K562 (cell line): ENCODE data around the gene FARP2. TPM values are rescaled to one million over a fixed set of nuclear protein-coding genes. Genes with fewer than 3 reads are reported as not detected.

Source experiments
- ATAC-seq: fragments of 200-7000 bp; cut with Tn5 transposase; 3 replicates; pipeline ENCODE4 v1.9.1; 2020; ENCODE audit warnings: moderate library complexity
- BruUV-seq: library from RNA; stranded (reverse); fragments of 400-500 nt; replicated peaks from 2 replicates; lab custom pipeline; 2021; lab: Mats Ljungman, UMichigan
- CTCF ChIA-PET: fragments of 300-600 bp; formaldehyde crosslinking; extraction: SDS; loops from one replicate; lab custom pipeline; 2021; ENCODE audit warnings: low intra/inter-chr PET ratio; lab: Yijun Ruan, JAX
- POLR2A ChIA-PET: fragments of 300-600, 350-650 bp; sonication (Branson Sonifier 250); formaldehyde crosslinking; extraction: SDS; loops from one replicate; lab custom pipeline; 2021; ENCODE audit warnings: antibody characterized with exemption, inconsistent platforms; lab: Yijun Ruan, JAX
- DNase-seq, 4 experiments: peaks; one replicate each; pipeline versions ENCODE4 v3.0.0 to v3.0.0-alpha.2; 2011 to 2018; ENCODE audit warnings: low spot score in 3 of 4, mixed read lengths in 3 of 4; ENCODE audit errors: extremely low read depth in 1 of 4
- FAIRE-seq: peaks from 2 replicates; lab custom pipeline; 2011; peaks lifted over from hg19 to GRCh38; lab: Jason Lieb, UNC
- H2AFZ ChIP-seq: 2 replicates; pipeline ENCODE4 v1.6.0; 2011; ENCODE audit warnings: low read depth, low read length, control low read depth, inconsistent platforms
- H3K27ac ChIP-seq: fragments of 200-600 bp; 3 replicates; pipeline ENCODE4 v1.8.0; 2011; ENCODE audit warnings: low read depth, mild to moderate bottlenecking, control low read depth, inconsistent platforms, low read length, moderate library complexity, mixed read lengths; ENCODE audit errors: extremely low read depth
- H3K27me3 ChIP-seq, 2 experiments: fragments of 300-600 bp in 1 of 2; 2 replicates in 1 of 2; 3 replicates in 1 of 2; pipeline versions ENCODE4 v1.6.0 to v1.8.0; 2011; ENCODE audit warnings: inconsistent platforms in 2 of 2, low read length in 2 of 2, mild to moderate bottlenecking in 1 of 2, mixed read lengths in 1 of 2, moderate library complexity in 1 of 2; ENCODE audit not compliant: control insufficient read depth in 2 of 2, insufficient read depth in 2 of 2
- H3K36me3 ChIP-seq: fragments of 300-600 bp; 3 replicates; pipeline ENCODE4 v1.8.0; 2011; ENCODE audit warnings: mild to moderate bottlenecking, low read length, inconsistent platforms; ENCODE audit not compliant: control insufficient read depth, insufficient read depth
- H3K4me1 ChIP-seq, 2 experiments: fragments of 200-600 bp in 1 of 2; replicated peaks in 1 of 2; 2 replicates in 1 of 2; 3 replicates in 1 of 2; pipeline versions ENCODE4 v1.5.1 to v1.8.0; 2011; ENCODE audit warnings: inconsistent platforms in 2 of 2, low read length in 2 of 2, mild to moderate bottlenecking in 1 of 2, mixed read lengths in 1 of 2, moderate library complexity in 1 of 2; ENCODE audit not compliant: control insufficient read depth in 2 of 2, insufficient read depth in 2 of 2
- H3K4me2 ChIP-seq: 2 replicates; pipeline ENCODE4 v1.6.1; 2011; ENCODE audit warnings: low read length, control low read depth, inconsistent platforms, mixed read lengths; ENCODE audit not compliant: insufficient read depth
- H3K4me3 ChIP-seq: fragments of 200-600 bp; sonication (generic), shearing (Covaris generic); 2 replicates; pipeline ENCODE4 v1.5.1; 2016; ENCODE audit warnings: control low read depth, inconsistent platforms
- H3K79me2 ChIP-seq: fragments of 200-600 bp; 3 replicates; pipeline ENCODE4 v1.8.0; 2011; ENCODE audit warnings: low read length, inconsistent platforms; ENCODE audit not compliant: control insufficient read depth, insufficient read depth
- H3K9ac ChIP-seq, 2 experiments: 2 replicates each; pipeline versions ENCODE4 v1.6.0 to v1.6.1; 2011; ENCODE audit warnings: low read depth in 2 of 2, low read length in 2 of 2, control low read depth in 1 of 2, inconsistent platforms in 1 of 2, mild to moderate bottlenecking in 1 of 2, mixed read lengths in 1 of 2; ENCODE audit not compliant: insufficient read depth in 1 of 2
- H3K9me1 ChIP-seq: one replicate; pipeline ENCODE4 v1.6.0; 2011; ENCODE audit warnings: inconsistent platforms, mild to moderate bottlenecking, low read length, moderate library complexity; ENCODE audit not compliant: control insufficient read depth, insufficient read depth
- H3K9me3 ChIP-seq: replicated peaks from 2 replicates; pipeline ENCODE4 v1.5.1; 2011; ENCODE audit warnings: low read depth, low read length, inconsistent platforms; ENCODE audit not compliant: control insufficient read depth, insufficient read depth
- H4K20me1 ChIP-seq: replicated peaks from 2 replicates; pipeline ENCODE4 v1.6.1; 2011; ENCODE audit warnings: low read length, inconsistent platforms, mixed read lengths; ENCODE audit not compliant: control insufficient read depth, insufficient read depth
- CEBPG ChIP-seq, 3 experiments: fragments of 200-800 bp in 1 of 3; sonication (Bioruptor generic) in 1 of 3; sonication (generic) in 1 of 3; formaldehyde crosslinking in 1 of 3; IDR thresholded peaks in 2 of 3; conservative IDR thresholded peaks in 1 of 3; 2 replicates each; pipeline versions ENCODE4 v1.6.1 to v1.8.0; 2016 to 2022; ENCODE audit warnings: missing compliant biosample characterization in 2 of 3, missing genetic modification characterization in 2 of 3, mild to moderate bottlenecking in 1 of 3, missing genetic modification reagents in 1 of 3
- CREM ChIP-seq: IDR thresholded peaks from 2 replicates; pipeline ENCODE4 v1.6.1; 2014; ENCODE audit warnings: antibody characterized with exemption, low read depth
- DACH1 ChIP-seq: fragments of 450-650 bp; IDR thresholded peaks from 2 replicates; pipeline ENCODE4 v1.6.1; 2018; ENCODE audit not compliant: partially characterized antibody
- GATAD2B ChIP-seq: fragments of 450-650 bp; IDR thresholded peaks from 2 replicates; pipeline ENCODE4 v1.6.1; 2017; ENCODE audit warnings: mild to moderate bottlenecking, borderline replicate concordance
- KDM5B ChIP-seq: fragments of 200-600 bp; sonication (generic); IDR thresholded peaks from 2 replicates; pipeline ENCODE4 v1.6.1; 2012; ENCODE audit warnings: low read depth, mild to moderate bottlenecking, moderate library complexity, low read length, control low read depth, inconsistent platforms; ENCODE audit not compliant: insufficient replicate concordance
- MBD1 ChIP-seq: fragments of 250-450 bp; sonication (Bioruptor Pico); IDR thresholded peaks from 2 replicates; pipeline ENCODE4 v1.8.0; 2022; ENCODE audit warnings: inconsistent platforms
- PHB2 ChIP-seq: fragments of 450-650 bp; IDR thresholded peaks from 2 replicates; pipeline ENCODE4 v1.6.1; 2017; ENCODE audit warnings: low read depth
- RAD21 ChIP-seq, 2 experiments: fragments of 250-450 bp in 1 of 2; fragments of 450-650 bp in 1 of 2; sonication (Bioruptor Pico) in 1 of 2; formaldehyde crosslinking in 1 of 2; IDR thresholded peaks in 1 of 2; conservative IDR thresholded peaks in 1 of 2; 2 replicates each; pipeline versions ENCODE4 v1.4.0 to v1.8.0; 2020 to 2022; ENCODE audit warnings: mild to moderate bottlenecking in 2 of 2, moderate library complexity in 1 of 2
- TCF3 ChIP-seq: sonication (generic); formaldehyde crosslinking; IDR thresholded peaks from 2 replicates; pipeline ENCODE4 v1.4.0; 2020; ENCODE audit warnings: mild to moderate bottlenecking, missing genetic modification reagents
- WGBS: fragments of 100-300 bp; shearing (Covaris generic); methylation state at CpG from one replicate; pipeline ENCODE4 v1.1.6; 2016; ENCODE audit warnings: low coverage, mixed read lengths; ENCODE audit not compliant: insufficient coverage; ENCODE audit errors: missing lambda C conversion rate; 5-methylcytosine and 5-hydroxymethylcytosine counted together
- in situ Hi-C: fragments of 300-500 bp; cut with MboI; formaldehyde crosslinking; loops from 4 replicates; pipeline ENCODE4 v1.15.0; 2018; ENCODE audit warnings: inconsistent platforms, mixed read lengths
- intact Hi-C: fragments of 100-400 bp; cut with micrococcal nuclease; formaldehyde crosslinking; loops from 2 replicates; pipeline ENCODE4 v1.14.2; 2022
- polyA plus RNA-seq, 8 experiments: library from polyadenylated mRNA; depleted of rRNA in 4 of 8; stranded (reverse) in 5 of 8; unstranded in 3 of 8; fragments of >200 nt; fragmentation: Nextera tagmentation in 2 of 8; fragmentation: Illumina TruSeq in 1 of 8; extraction: Ambion mirVana in 2 of 8; extraction: Trizol in 1 of 8; gene quantifications; 2 replicates each; pipeline versions ENCODE4 v1.2.1 to v1.2.3, GENCODE V29; 2011 to 2014; ENCODE audit warnings: inconsistent platforms in 1 of 8, missing spikeins in 1 of 8
- total RNA-seq, 7 experiments: library from RNA; depleted of rRNA in 6 of 7; stranded (reverse); fragments of >200 nt in 6 of 7; fragmentation: Illumina TruSeq in 2 of 7; extraction: Trizol in 2 of 7; gene quantifications; 2 replicates each; pipeline versions ENCODE4 v1.2.1 to v1.2.3, GENCODE V29; 2011 to 2021; ENCODE audit warnings: low replicate concordance in 1 of 7
- TF ChIP-seq, protein P1 (sequence below): IDR thresholded peaks from 3 replicates; pipeline ENCODE4 v1.6.1; 2011; ENCODE audit warnings: borderline replicate concordance, mild to moderate bottlenecking, moderate library complexity; ENCODE audit not compliant: insufficient read length; ENCODE audit errors: extremely low read depth

Gene FARP2
- total and polyA plus RNA-seq, 9 of the 15 experiments (the other 6 are each of a cell fraction or from before 2014, with no cell fraction given), result 4.1 to 38.1 (median 21.1) TPM

DNA sequence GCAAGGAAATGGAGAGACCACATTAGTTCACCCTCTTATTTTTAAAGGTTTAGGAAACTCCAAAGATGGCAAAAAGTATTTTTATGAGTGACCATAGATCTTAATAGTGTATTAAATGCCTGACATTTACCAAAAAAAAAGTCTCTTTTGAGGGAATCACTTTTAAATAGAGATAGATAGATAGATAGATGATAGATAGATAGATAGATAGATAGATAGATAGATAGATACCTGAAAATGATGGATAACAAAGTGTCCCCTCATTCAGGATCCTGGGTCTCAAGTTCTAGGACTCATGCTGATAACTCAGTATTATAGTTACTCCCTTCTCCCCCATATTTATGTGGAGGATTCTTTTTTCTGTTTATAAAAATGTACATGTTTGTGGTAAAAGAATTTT is 52.8 kb downstream of the FARP2 start:
- H3K4me3 ChIP-seq, result no peak overlapping the region
- ATAC-seq (no peak), DNase-seq (no peak), FAIRE-seq (no peak)
- H4K20me1 ChIP-seq, result no peaks in the 10 kb centered on the region
- CTCF ChIA-PET, result no interaction called here
- no peak overlapping the region for H3K27ac ChIP-seq
- no peak overlapping the region for H3K4me2 ChIP-seq
- H2AFZ ChIP-seq, result no peak overlapping the region
- H3K9me1 ChIP-seq, result no peaks in the 10 kb centered on the region
- peak; percentile 38; the same call in 1 of the 2 replicates for TF ChIP-seq GATAD2B
- no peak for TF ChIP-seq RAD21 (CRISPR knock-in tag; conservative IDR thresholded peaks at IDR 0.05 in 1 of 2, IDR thresholded peaks at IDR 0.05 in 1 of 2)
- peak; percentile 91 for TF ChIP-seq DACH1
- TF ChIP-seq, all 486 proteins: peak for 2
- POLR2A ChIA-PET, result interaction anchor here (0.6 kb wide), 1 partner anchor 171 kb away, joined by 4 read pairs; no protein-coding TSS in a partner anchor
- intact Hi-C loops, result no loop called here
- in situ Hi-C loops, result no loop called here
- H3K4me1 ChIP-seq, result peaks cover 4 to 25% of the 10 kb centered on the region in 2 experiments; a peak in 4 of 5 replicates
- no TSS peak for BruUV-seq
- H3K9ac ChIP-seq, result no peak overlapping the region
- H3K9me3 ChIP-seq, result no peaks in the 10 kb centered on the region
- no peaks in the 10 kb centered on the region for H3K27me3 ChIP-seq
- peaks cover 31% of the 10 kb centered on the region; the same call in 2 of the 3 replicates for H3K36me3 ChIP-seq
- H3K79me2 ChIP-seq, result no peaks in the 10 kb centered on the region

GRCh38 chr2:241410739-241411176 is 54.7 kb downstream of the FARP2 start:
- WGBS, result 20% methylated on average over 7 of the region's 9 CpGs
- no peak for TF ChIP-seq TCF3 (CRISPR knock-in tag)
- 0 out of 2 replicates have a peak, but pooled peaks have one; percentile 15 for TF ChIP-seq CEBPG (CRISPR knock-in tag; IDR thresholded peaks at IDR 0.05)
- no peak for TF ChIP-seq CEBPG (tag; conservative IDR thresholded peaks at IDR 0.05 in 1 of 2, IDR thresholded peaks at IDR 0.05 in 1 of 2)
- TF ChIP-seq, protein P1, sequence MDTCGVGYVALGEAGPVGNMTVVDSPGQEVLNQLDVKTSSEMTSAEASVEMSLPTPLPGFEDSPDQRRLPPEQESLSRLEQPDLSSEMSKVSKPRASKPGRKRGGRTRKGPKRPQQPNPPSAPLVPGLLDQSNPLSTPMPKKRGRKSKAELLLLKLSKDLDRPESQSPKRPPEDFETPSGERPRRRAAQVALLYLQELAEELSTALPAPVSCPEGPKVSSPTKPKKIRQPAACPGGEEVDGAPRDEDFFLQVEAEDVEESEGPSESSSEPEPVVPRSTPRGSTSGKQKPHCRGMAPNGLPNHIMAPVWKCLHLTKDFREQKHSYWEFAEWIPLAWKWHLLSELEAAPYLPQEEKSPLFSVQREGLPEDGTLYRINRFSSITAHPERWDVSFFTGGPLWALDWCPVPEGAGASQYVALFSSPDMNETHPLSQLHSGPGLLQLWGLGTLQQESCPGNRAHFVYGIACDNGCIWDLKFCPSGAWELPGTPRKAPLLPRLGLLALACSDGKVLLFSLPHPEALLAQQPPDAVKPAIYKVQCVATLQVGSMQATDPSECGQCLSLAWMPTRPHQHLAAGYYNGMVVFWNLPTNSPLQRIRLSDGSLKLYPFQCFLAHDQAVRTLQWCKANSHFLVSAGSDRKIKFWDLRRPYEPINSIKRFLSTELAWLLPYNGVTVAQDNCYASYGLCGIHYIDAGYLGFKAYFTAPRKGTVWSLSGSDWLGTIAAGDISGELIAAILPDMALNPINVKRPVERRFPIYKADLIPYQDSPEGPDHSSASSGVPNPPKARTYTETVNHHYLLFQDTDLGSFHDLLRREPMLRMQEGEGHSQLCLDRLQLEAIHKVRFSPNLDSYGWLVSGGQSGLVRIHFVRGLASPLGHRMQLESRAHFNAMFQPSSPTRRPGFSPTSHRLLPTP, result no peak
- no peak for TF ChIP-seq KDM5B
- no peak for TF ChIP-seq PHB2
- no peak for TF ChIP-seq MBD1 (CRISPR knock-in tag)
- TF ChIP-seq CREM, result 0 out of 2 replicates have a peak, but pooled peaks have one; percentile 24

More at GRCh38 chr2:241410739-241411176, 54.7 kb downstream of the FARP2 start:
- H3K27ac ChIP-seq, result peak overlapping the region; percentile 82
- no peaks in the 10 kb centered on the region for H4K20me1 ChIP-seq
- H3K79me2 ChIP-seq, result no peaks in the 10 kb centered on the region
- H3K9me3 ChIP-seq, result no peaks in the 10 kb centered on the region
- H3K4me1 ChIP-seq, result peaks cover 4 to 25% of the 10 kb centered on the region in 2 experiments; a peak in 4 of 5 replicates
- H3K4me2 ChIP-seq, result peak overlapping the region; percentile 48
- no peak overlapping the region for H3K4me3 ChIP-seq
- H3K27me3 ChIP-seq, result no peaks in the 10 kb centered on the region
- H3K36me3 ChIP-seq, result peaks cover 47% of the 10 kb centered on the region; the same call in 2 of the 3 replicates
- FAIRE-seq, result peak; percentile 92
- ChIA-PET CTCF (no interaction called here), POLR2A (no interaction called here)
- in situ Hi-C loops, result no loop called here
- no TSS peak for BruUV-seq
- DNase-seq, result peak in 2 of 4 experiments; percentile 32 to 71
- H2AFZ ChIP-seq, result peak overlapping the region; percentile 69
- intact Hi-C loops, result no loop called here
- peak overlapping the region in 1 of 2 experiments; percentile 45; a peak in 1 of 4 replicates for H3K9ac ChIP-seq
- ATAC-seq, result peak; percentile 83
- no peaks in the 10 kb centered on the region for H3K9me1 ChIP-seq
